Measurements from ENCODE around the gene ARL8A.

Gene ARL8A

GRCh38 chr1:202152399-202152798, 7.9 kb upstream of the ARL8A start:
- no peak for DNase-seq (ENCODE audit: extremely low spot score)
- POLR2A ChIA-PET = no interaction called here
- TF ChIP-seq CTCF (IDR thresholded peaks at IDR 0.05; ENCODE audit: control extremely low read depth, extremely low read depth, low read depth, missing control alignments) = no peak
- CTCF ChIA-PET = interaction anchor here (1.2 kb wide), 1 partner anchor 153 kb away, joined by 3 read pairs; no protein-coding TSS in a partner anchor

- no peak for TF ChIP-seq CTCF (IDR thresholded peaks at IDR 0.05; ENCODE audit: control extremely low read depth, extremely low read depth, low read depth, missing control alignments)
- no peak for DNase-seq (ENCODE audit: extremely low spot score)
- CTCF ChIA-PET = interaction anchor here (1.2 to 1.6 kb wide), 3 partner anchors 9 to 152 kb away, joined by 3 to 4 read pairs (median 3); partner anchors contain the start of gene PTPN7
- POLR2A ChIA-PET = no interaction called here
Observed at GRCh38 chr1:202151045-202151444, 6.5 kb upstream of the ARL8A start.

- DNase-seq (ENCODE audit: extremely low spot score) = no peak
- TF ChIP-seq CTCF (IDR thresholded peaks at IDR 0.05; ENCODE audit: control extremely low read depth, extremely low read depth, low read depth, missing control alignments) = no peak
- CTCF ChIA-PET = interaction anchor here (1.6 kb wide), 1 partner anchor 9 kb away, joined by 3 read pairs; the partner anchor contains the start of gene PTPN7
- POLR2A ChIA-PET = no interaction called here
Observed at GRCh38 chr1:202150602-202151001, 6.1 kb upstream of the ARL8A start.

GRCh38 chr1:202150187-202150586, 5.7 kb upstream of the ARL8A start:
- POLR2A ChIA-PET = no interaction called here

GRCh38 chr1:202149566-202149965, 5.0 kb upstream of the ARL8A start:
- ChIA-PET CTCF (no interaction called here), POLR2A (no interaction called here)
- DNase-seq (ENCODE audit: extremely low spot score) = no peak
- no peak for TF ChIP-seq CTCF (IDR thresholded peaks at IDR 0.05; ENCODE audit: control extremely low read depth, extremely low read depth, low read depth, missing control alignments)

More at GRCh38 chr1:202150187-202150586, 5.7 kb upstream of the ARL8A start:
- no peak for TF ChIP-seq CTCF (IDR thresholded peaks at IDR 0.05; ENCODE audit: control extremely low read depth, extremely low read depth, low read depth, missing control alignments)
- no peak for DNase-seq (ENCODE audit: extremely low spot score)
- CTCF ChIA-PET = no interaction called here

- DNase-seq (ENCODE audit: extremely low spot score) = no peak
- TF ChIP-seq CTCF (IDR thresholded peaks at IDR 0.05; ENCODE audit: control extremely low read depth, extremely low read depth, low read depth, missing control alignments) = no peak
- POLR2A ChIA-PET = no interaction called here
- CTCF ChIA-PET = no interaction called here
Observed at GRCh38 chr1:202148391-202148790, 3.9 kb upstream of the ARL8A start.
